ENCODE measurements around the gene ORAI3. TPM values are rescaled to one million over a fixed set of nuclear protein-coding genes. Genes with fewer than 3 reads are reported as not detected.

ORAI3 gene
- total RNA-seq, 1 donor, result 63.3 TPM

GRCh38 chr16:30928390-30928789 is 20.5 kb upstream of the ORAI3 start:
- H3K27me3 ChIP-seq (ENCODE audit: insufficient read depth, low read length), result no peaks in the 10 kb centered on the region
- H2AFZ ChIP-seq (ENCODE audit: low read length), result no peak overlapping the region
- H3K36me3 ChIP-seq (ENCODE audit: insufficient read depth, low read length), result peaks cover 45% of the 10 kb centered on the region
- peaks cover 9% of the 10 kb centered on the region for H4K20me1 ChIP-seq (ENCODE audit: insufficient read depth, low read length)
- H3K4me3 ChIP-seq (ENCODE audit: insufficient read depth, low read length), result no peak overlapping the region
- H3K79me2 ChIP-seq (ENCODE audit: insufficient read depth, low read length), result peaks cover 7% of the 10 kb centered on the region
- H3K4me2 ChIP-seq (ENCODE audit: insufficient read depth, low read length), result no peak overlapping the region
- H3K27ac ChIP-seq (ENCODE audit: low read depth, low read length), result no peak overlapping the region
- TF ChIP-seq, protein P1, sequence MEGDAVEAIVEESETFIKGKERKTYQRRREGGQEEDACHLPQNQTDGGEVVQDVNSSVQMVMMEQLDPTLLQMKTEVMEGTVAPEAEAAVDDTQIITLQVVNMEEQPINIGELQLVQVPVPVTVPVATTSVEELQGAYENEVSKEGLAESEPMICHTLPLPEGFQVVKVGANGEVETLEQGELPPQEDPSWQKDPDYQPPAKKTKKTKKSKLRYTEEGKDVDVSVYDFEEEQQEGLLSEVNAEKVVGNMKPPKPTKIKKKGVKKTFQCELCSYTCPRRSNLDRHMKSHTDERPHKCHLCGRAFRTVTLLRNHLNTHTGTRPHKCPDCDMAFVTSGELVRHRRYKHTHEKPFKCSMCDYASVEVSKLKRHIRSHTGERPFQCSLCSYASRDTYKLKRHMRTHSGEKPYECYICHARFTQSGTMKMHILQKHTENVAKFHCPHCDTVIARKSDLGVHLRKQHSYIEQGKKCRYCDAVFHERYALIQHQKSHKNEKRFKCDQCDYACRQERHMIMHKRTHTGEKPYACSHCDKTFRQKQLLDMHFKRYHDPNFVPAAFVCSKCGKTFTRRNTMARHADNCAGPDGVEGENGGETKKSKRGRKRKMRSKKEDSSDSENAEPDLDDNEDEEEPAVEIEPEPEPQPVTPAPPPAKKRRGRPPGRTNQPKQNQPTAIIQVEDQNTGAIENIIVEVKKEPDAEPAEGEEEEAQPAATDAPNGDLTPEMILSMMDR (IDR thresholded peaks at IDR 0.05; ENCODE audit: extremely low read depth, low read depth, low read length), result no peak
- H3K4me1 ChIP-seq (ENCODE audit: insufficient read depth, low read length), result peaks cover 10% of the 10 kb centered on the region
- no peak for DNase-seq (ENCODE audit: insufficient read length, low spot score, missing footprints)
- H3K9me3 ChIP-seq (ENCODE audit: low read depth, low read length), result no peaks in the 10 kb centered on the region

- TF ChIP-seq, protein P1 (IDR thresholded peaks at IDR 0.05; ENCODE audit: extremely low read depth, low read depth, low read length), result no peak
- H2AFZ ChIP-seq (ENCODE audit: low read length), result no peak overlapping the region
- peaks cover 45% of the 10 kb centered on the region for H3K36me3 ChIP-seq (ENCODE audit: insufficient read depth, low read length)
- no peaks in the 10 kb centered on the region for H3K27me3 ChIP-seq (ENCODE audit: insufficient read depth, low read length)
- H3K9me3 ChIP-seq (ENCODE audit: low read depth, low read length), result no peaks in the 10 kb centered on the region
- no peak overlapping the region for H3K4me3 ChIP-seq (ENCODE audit: insufficient read depth, low read length)
- peak; percentile 18 for DNase-seq (ENCODE audit: insufficient read length, low spot score, missing footprints)
- H4K20me1 ChIP-seq (ENCODE audit: insufficient read depth, low read length), result peaks cover 9% of the 10 kb centered on the region
- H3K4me2 ChIP-seq (ENCODE audit: insufficient read depth, low read length), result no peak overlapping the region
- H3K4me1 ChIP-seq (ENCODE audit: insufficient read depth, low read length), result peaks cover 10% of the 10 kb centered on the region
- H3K79me2 ChIP-seq (ENCODE audit: insufficient read depth, low read length), result peaks cover 7% of the 10 kb centered on the region
- H3K27ac ChIP-seq (ENCODE audit: low read depth, low read length), result no peak overlapping the region
These were observed 19.7 kb upstream of the ORAI3 start for GRCh38 chr16:30929167-30929566.

DNA sequence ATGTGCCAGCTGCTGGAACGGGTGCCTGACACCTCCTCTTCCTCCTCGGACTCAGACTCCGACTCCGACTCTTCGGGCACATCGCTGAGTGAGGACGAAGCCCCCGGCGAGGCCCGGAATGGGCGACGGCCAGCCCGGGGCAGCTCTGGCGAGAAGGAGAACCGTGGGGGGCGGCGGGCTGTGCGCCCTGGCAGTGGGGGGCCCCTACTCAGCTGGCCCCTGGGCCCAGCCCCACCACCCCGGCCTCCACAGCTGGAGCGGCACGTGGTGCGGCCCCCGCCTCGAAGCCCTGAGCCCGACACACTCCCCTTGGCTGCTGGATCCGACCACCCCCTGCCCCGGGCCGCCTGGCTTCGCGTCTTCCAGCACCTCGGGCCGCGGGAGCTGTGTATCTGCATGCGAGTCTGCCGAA is 18.7 kb upstream of the ORAI3 start:
- peaks cover 45% of the 10 kb centered on the region for H3K36me3 ChIP-seq (ENCODE audit: insufficient read depth, low read length)
- peaks cover under 1% of the 10 kb centered on the region for H3K4me1 ChIP-seq (ENCODE audit: insufficient read depth, low read length)
- H3K79me2 ChIP-seq (ENCODE audit: insufficient read depth, low read length), result peaks cover 2% of the 10 kb centered on the region
- no peaks in the 10 kb centered on the region for H3K27me3 ChIP-seq (ENCODE audit: insufficient read depth, low read length)
- no peak overlapping the region for H3K4me3 ChIP-seq (ENCODE audit: insufficient read depth, low read length)
- no peak overlapping the region for H2AFZ ChIP-seq (ENCODE audit: low read length)
- no peak for DNase-seq (ENCODE audit: insufficient read length, low spot score, missing footprints)
- TF ChIP-seq, protein P1 (IDR thresholded peaks at IDR 0.05; ENCODE audit: extremely low read depth, low read depth, low read length), result no peak
- no peak overlapping the region for H3K4me2 ChIP-seq (ENCODE audit: insufficient read depth, low read length)
- peaks cover 3% of the 10 kb centered on the region for H4K20me1 ChIP-seq (ENCODE audit: insufficient read depth, low read length)
- no peaks in the 10 kb centered on the region for H3K9me3 ChIP-seq (ENCODE audit: low read depth, low read length)
- H3K27ac ChIP-seq (ENCODE audit: low read depth, low read length), result no peak overlapping the region

- DNase-seq (ENCODE audit: insufficient read length, low spot score, missing footprints), result peak; percentile 38
- Histone ChIP-seq H2AFZ (ENCODE audit: low read length) (no peak overlapping the region), H3K27ac (ENCODE audit: low read depth, low read length) (no peak overlapping the region), H3K36me3 (ENCODE audit: insufficient read depth, low read length) (peaks cover 47% of the 10 kb centered on the region), H3K4me2 (ENCODE audit: insufficient read depth, low read length) (no peak overlapping the region), H4K20me1 (ENCODE audit: insufficient read depth, low read length) (peaks cover 6% of the 10 kb centered on the region), H3K9me3 (ENCODE audit: low read depth, low read length) (no peaks in the 10 kb centered on the region), H3K4me3 (ENCODE audit: insufficient read depth, low read length) (no peak overlapping the region), H3K79me2 (ENCODE audit: insufficient read depth, low read length) (no peaks in the 10 kb centered on the region), H3K4me1 (ENCODE audit: insufficient read depth, low read length) (no peaks in the 10 kb centered on the region), H3K27me3 (ENCODE audit: insufficient read depth, low read length) (no peaks in the 10 kb centered on the region)
- TF ChIP-seq, protein P1 (IDR thresholded peaks at IDR 0.05; ENCODE audit: extremely low read depth, low read depth, low read length), result no peak
These were observed 17.7 kb upstream of the ORAI3 start for GRCh38 chr16:30931068-30931650.

Data from osteoblast (primary cell).